HG03095 (cell line): ENCODE data around the gene DNAJC12.
"Not testable (repeated sequence)": the region's sequence is repeated elsewhere in the genome, so short reads cannot be mapped to it uniquely, and the experiment has no call there.

Source experiments
- ATAC-seq: cut with Tn5 transposase; IDR thresholded peaks from one replicate; pipeline ENCODE4 v1.9.1; 2021; ENCODE audit warnings: moderate library complexity; ENCODE audit not compliant: unreplicated experiment

Gene DNAJC12

GRCh38 chr10:67841737-67842136 lies 3.7 kb upstream of the DNAJC12 start:
- no peak for ATAC-seq

DNA sequence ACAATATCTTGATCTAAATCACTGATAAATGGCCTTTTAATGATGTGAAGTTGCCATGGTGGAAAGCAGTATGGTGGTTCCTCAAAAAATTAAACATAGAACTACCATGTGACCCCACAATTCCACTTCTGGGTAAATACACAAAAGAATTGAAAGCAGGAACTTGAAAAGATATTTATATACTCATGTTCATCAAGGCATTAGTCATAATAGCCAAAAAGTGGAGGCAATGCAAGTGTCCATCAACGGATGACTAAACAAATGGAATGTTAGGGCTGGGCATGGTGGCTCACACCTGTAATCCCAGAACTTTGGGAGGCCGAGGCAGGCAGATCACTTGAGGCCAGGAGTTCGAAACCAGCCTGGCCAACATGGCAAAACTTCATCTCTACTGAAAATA lies 2.0 kb upstream of the DNAJC12 start:
- ATAC-seq, result no peak

DNA sequence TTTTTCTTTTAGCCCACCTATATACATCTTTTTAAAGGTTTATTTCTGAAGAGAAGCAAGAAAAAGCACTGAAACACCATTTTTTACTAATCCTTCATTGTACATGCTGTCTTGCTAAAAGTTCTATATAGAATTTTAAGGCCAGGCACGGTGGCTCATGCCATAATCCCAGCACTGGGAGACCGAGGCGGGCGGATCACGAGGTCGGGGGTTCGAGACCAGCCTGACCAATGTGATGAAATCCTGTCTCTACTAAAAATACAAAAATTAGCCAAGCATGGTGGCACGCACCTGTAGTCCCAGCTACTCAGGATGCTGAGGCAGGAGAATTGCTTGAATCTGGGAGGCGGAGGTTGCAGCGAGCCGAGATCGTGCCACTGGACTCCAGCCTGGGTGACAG lies 1.5 kb upstream of the DNAJC12 start:
- ATAC-seq, result not testable (repeated sequence)

DNA sequence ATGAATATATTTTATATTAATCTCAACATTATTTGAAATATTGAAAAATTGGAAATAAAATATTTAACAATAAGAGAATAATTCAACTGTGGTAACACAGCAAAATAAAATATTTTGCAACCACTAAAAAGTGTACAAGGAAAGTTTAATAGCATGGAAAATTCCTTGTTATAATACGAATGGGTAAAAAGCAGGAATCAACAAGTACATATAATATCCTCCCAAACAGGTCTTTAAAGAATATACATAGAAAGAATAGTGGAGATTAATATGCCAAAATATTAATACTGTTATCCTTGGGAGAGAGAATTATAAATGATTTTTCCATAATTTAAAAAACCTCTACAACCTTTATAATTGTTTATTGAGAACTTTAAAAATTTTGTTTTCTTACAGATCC lies 1.0 kb downstream of the DNAJC12 start:
- no peak for ATAC-seq

DNA sequence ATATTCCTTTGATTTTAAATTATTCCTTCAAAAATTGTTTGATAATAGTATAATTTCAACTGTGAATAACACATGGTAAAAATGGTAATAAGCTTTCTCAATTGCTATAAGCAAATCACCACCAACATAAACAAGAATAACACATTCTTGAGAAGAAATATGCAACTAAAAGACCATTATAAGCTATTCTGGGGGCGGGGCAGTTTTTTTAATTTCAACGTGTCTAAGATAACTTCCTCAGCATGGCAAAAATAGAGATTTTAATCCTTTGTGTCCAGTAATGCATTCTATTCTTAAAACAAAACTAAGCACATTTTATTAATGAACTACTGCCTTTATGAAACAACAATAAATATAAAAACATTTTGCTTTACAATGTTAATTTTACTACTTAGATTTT lies 1.5 kb downstream of the DNAJC12 start:
- ATAC-seq, result no peak

- ATAC-seq, result not testable (repeated sequence)
These were observed 2.2 kb downstream of the DNAJC12 start for GRCh38 chr10:67835541-67836394.

- ATAC-seq, result no peak
These were observed 3.6 kb downstream of the DNAJC12 start for GRCh38 chr10:67834375-67834774.

DNA sequence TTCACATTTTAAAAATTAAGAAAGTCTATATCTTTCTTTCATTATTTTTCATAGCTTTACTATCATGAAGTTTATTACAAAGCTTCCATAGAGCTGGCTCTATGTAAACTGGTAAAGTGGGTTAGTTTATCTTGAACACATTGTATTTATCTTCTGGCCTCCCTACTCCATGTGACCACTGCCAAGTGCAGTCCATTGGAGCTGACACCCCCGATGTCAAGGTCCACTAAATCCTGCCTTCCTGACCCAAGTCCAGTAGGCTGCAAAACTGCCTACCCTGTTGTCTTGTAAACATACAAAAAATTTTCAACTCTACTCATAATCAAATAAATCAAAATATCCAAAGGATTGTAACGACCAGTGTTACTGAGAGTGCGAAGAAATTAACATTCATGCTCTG lies 10.2 kb downstream of the DNAJC12 start:
- ATAC-seq, result no peak

- peak; percentile 79 for ATAC-seq
These were observed 18.2 kb downstream of the DNAJC12 start for GRCh38 chr10:67819768-67820204.

DNA sequence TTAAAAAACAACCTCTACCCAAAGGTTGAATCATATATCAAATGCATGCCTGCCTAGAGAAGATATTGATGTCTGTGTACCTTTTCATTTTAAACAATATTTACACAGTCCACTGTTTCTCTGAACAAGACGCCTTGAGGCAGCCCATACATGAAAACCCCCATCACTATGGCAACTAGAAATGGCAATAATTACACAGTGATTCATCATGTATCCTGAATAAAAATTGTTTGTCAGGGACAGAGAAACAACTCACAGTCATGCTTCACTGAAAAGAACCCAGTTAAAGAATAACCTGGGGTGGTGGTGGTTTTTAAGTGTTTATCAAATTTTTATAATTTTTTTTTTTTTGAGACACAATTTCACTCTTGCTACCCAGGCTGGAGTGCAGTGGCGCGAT lies 19.7 kb downstream of the DNAJC12 start:
- no peak for ATAC-seq

DNA sequence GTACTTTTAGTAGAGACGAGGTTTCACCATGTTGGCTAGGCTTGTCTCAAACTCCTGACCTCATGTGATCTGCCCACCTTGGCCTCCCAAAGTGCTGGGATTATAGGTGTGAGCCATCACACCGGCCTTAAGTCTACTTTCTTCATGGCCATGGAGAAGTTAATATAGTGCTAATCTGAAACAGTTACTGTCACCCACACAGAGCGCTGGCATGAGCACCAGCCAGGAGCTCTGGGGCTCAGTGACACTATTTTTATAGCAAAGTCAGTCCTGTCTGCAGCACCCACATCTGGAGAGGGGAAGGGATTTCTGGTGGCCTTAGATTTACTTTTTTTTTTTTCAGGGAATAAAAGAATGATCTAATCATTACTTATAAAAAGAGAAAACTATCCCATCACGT lies 21.3 kb downstream of the DNAJC12 start:
- no peak for ATAC-seq

DNA sequence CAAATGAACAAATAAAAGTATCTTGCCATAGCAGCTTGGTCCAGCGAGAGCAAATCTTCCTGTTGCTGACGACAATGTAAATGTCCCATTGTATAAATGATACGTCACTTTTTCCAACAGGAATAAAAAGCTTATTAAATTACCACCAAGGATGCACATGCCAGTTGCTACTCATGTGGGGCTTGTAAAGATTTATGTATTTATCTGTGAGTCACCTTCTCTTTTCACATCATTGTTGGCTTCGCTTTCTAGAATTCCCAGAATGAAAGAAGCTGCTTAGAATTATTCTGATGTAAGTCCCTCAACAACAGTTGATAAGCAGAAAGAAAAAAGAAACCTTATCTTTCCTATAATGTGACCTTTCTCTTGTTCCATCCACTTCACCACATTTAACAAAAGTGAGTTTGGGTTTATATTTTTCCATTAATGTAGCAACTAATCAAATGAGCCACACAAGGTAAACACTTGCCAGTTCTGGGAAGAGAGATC lies 22.4 kb downstream of the DNAJC12 start:
- no peak for ATAC-seq

DNA sequence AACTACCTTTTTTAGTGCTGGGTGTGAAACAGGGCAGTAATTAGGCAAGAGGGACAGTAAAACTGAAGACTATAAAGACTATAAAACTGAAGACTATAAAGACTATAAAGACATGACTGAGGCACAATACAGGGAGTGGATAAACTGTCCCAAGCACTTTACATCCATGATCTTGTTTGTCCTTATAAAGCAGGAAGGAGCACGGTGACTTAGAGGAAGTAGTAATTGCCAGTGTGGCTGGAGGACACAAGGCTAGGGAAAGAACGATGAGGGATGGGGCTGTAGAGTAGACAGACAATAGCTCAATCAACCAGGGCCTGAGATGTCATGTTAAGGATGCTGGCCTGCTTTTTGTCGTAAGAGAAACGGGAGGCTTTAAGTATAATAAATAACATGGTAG lies 26.0 kb downstream of the DNAJC12 start:
- no peak for ATAC-seq

DNA sequence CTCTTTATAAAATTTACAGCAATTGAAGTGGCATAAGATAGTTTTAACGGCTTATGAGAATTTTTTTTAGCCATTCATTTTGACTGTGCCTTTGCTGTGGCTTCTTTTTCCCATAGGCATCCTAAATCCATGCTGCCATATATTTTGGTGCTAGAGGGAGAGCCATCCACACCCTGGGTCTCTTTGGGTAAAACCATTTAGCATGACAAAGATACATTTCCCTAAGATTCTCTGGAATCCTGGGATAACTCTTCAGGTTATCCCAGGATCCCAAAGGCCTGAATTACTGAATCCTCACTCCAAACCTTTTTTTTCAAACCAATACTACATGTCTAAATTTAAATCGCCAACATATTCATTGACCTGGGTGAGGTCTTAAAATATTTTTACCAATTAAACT lies 28.9 kb downstream of the DNAJC12 start:
- no peak for ATAC-seq

- ATAC-seq, result no peak
These were observed 29.3 kb downstream of the DNAJC12 start for GRCh38 chr10:67808704-67809103.

DNA sequence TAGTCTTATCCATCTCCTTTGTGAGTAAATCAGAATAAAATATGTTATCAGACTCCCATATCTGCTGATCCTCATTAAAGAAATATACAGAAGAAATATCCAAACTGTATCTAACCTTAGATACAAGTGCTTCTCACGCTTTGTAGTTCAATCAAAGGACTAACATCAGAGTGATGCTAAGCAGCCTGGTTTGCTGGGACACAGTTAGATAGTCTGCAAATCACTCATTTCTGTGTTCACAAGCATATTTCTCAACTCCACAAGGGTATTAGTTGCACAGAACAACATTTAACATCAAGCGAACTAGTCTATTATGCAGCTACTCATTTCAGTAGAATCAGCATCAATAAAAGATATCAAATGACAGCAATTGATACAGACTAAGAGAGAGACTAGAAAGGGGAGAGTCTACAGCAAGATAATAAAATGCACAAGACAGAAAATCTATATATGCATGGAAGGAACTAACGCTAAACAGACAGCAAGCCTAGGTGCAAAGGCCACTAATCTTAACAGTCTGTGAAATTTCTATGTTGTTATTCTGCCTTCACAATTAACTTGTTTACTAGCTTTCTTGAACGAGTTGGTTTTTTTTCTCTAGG lies 30.0 kb downstream of the DNAJC12 start:
- ATAC-seq, result no peak

DNA sequence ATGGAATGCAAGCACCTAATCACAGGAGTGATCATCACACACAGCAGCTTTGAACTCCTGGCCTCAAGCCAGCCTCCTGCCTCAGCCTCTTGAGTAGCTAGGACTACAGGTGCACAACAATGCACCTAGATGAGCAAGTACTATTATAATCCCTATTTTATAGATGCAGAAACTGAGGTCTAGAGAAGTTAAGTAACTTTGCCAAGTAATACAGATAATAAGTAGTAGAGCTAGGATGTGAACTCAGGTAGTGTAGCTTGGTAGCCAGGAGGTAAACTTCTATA lies 33.7 kb downstream of the DNAJC12 start:
- no peak for ATAC-seq

- peak; percentile 94 for ATAC-seq
These were observed 34.2 kb downstream of the DNAJC12 start for GRCh38 chr10:67803588-67804394.

DNA sequence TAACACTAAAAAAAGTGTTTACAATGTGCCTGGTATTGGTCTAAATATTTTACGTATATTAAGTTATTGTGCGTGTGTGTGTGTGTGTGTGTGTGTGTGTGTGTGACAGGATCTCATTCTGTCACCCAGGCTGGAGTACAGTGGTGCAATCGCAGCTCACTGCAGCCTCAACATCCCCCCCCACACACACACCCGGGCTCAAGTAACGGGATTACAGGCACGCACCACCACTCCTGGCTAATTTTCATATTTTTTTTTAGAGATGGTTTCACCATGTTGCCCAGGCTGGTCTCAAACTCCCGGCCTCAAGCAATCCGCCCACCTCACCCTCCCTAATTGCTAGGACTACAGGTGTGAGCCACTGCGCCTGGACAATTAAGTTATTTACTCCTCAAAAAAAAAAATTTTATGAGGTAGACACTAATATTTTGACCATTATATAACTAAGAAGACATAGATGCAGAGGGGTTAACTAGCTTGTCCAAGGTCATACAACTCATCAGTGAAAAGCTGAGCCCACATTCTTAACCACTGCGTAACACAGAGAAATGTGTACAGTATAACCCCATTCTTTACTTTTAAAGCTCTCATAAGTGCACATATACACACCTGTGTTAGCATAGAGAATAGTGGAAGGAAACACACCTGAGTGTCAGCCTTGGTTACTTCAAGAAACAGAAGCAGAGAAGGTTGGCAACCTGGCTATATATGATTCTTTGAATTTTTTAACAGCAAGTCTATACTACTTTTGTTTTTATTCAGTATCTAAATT lies 35.0 kb downstream of the DNAJC12 start:
- ATAC-seq, result peak; percentile 45

DNA sequence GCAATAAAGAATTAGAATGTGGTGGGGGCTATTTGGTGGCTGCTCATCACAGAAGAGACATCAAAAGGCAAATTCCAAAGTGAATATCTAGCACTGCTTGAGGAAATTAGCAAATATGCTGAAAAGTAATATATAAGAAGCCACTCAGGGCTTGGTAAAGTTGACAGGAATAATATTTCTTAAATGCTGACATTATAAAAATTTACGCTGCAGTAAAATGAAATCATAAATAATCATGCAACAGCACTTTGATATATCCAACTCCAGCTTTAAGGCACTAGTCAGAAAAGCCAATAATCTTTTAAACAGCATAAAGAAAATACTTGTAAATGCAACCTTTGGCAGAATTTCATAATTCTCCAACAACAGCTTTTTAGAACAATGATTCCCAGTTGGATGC lies 36.9 kb downstream of the DNAJC12 start:
- ATAC-seq, result no peak

DNA sequence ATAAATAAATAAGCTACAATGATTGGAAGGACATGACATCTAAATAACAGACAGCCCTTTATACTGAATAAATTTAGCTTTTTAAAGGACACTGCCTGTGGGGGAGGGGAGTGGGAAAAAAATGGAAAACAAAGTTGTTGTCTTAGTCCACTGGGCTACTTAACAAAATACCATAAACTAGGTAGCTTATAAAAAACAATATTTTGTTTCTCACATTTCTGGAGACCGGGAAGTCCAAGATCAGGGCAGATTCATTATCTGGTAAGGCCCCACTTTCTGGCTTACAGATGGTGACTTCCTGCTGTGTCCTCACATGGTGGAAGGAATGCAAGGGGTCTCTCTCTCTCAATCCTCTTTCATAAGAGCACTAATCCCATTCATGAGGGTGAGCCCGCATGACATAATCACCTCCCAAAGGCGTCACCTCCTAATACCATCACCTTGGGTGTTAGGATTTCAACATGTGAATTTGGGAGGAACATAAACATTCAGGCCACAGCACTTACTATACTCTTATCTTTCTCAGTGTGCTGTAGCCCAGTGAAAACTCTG lies 43.0 kb downstream of the DNAJC12 start:
- no peak for ATAC-seq
